ENCODE measurements around the gene CDK7.
"Not testable (repeated sequence)": the region's sequence is repeated elsewhere in the genome, so short reads cannot be mapped to it uniquely, and the experiment has no call there.

CDK7 gene

DNA sequence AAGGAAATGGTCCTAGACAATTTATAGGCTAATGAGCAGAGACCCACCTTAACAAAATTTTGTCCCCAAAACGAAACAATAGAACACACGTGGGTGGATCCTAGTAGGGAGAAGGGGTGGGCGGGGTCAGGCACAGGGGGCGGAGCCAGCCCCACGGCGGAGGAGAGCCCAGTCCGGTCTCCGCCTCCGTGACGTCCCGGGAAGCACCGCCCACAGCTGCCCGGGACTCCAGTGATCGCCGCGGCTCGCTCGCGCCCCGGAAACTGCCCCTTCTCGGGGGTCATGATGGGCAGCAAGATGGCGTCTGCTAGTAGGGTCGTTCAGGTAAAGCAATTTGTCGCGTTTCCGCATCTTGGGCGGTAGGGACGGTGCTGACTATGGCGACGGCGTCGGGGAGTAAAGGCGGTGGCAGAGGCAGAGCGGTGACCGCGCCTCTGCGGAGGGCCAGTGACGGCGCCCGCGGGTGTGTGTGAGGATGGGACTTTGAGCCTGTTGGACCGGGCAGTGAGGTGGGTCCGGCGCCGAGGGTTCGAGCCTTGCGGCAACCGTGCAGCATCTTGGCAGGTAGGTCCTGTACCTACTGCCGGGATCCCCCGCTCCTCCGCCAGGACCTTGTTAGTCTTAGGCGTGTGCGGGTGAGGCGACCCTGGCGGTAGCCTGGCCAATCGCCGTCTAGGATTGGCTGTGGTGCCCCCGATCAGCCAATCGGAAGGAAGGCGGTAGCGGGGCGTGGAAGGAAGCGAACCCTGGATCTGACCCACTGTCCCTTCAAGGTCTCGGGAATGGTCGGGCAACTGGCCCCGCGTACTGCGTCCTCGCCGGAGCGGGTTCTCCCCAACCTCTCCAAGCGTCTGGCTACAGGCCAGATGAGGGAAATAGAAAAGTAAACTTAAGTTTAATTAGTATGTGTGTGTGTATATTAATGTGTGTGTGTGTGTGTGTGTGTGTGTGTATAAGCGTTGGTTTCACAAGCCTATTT, 16.8 kb upstream of the CDK7 start:
- no peaks in the 10 kb centered on the region for H3K9me3 Mint-ChIP-seq
- peak overlapping the region; percentile 100 for H3K4me3 Mint-ChIP-seq

DNA sequence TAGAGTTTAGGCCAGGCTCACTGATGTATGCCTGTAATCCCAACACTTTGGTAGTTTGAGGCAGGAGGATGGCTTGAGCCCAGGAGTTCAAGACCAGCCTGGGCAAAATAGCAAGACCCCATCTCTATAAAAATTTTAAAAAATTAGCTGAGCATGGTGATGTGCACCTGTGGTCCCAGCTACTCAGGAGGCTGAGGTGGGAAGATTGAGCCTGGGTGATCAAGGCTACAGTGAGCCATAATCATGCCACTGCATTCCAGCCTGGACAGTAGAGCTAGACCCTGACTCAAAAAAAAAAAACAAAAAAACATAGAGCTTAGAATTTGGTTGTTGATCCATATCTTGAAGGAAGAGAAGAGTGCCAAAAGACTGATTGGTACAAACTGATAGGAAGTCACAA, 14.7 kb upstream of the CDK7 start:
- Mint-ChIP-seq H3K9me3 (no peaks in the 10 kb centered on the region), H3K36me3 (ENCODE audit: insufficient read depth) (peaks cover 18% of the 10 kb centered on the region), H3K27me3 (no peaks in the 10 kb centered on the region), H3K27ac (ENCODE audit: low read depth) (no peak overlapping the region), H3K4me3 (no peak overlapping the region), H3K4me1 (peaks cover 24% of the 10 kb centered on the region)
- DNase-seq (ENCODE audit: low spot score in 2 of 2): no peak
- ATAC-seq (replicated peaks; ENCODE audit: extremely low read depth, poor library complexity, severe bottlenecking): no peak

More for the DNA sequence above, 16.8 kb upstream of the CDK7 start:
- Mint-ChIP-seq H3K27ac (ENCODE audit: low read depth) (peak overlapping the region; percentile 98), H3K4me1 (peaks cover 24% of the 10 kb centered on the region), H3K27me3 (no peaks in the 10 kb centered on the region), H3K36me3 (ENCODE audit: insufficient read depth) (peaks cover 12% of the 10 kb centered on the region)
- DNase-seq (ENCODE audit: low spot score in 2 of 2): peak; percentile 84 to 86
- ATAC-seq (replicated peaks; ENCODE audit: extremely low read depth, poor library complexity, severe bottlenecking): peak; percentile 94

DNA sequence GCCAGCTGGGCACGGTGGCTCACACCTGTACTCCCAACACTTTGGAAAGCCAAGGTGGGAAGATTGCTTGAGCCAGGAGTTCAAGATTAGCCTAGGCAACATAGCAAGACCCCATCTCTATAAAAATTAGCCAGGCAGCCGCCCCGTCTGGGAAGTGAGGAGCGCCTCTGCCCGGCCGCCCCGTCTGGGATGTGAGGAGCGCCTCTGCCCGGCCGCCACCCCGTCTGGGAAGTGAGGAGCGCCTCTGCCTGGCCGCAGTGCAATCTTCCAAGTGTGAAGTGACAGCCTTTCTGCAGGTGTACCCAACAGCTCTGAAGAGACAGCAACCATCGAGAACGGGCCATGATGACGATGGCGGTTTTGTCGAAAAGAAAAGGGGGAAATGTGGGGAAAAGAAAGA, 14.3 kb upstream of the CDK7 start:
- DNase-seq (ENCODE audit: low spot score in 2 of 2); H3K4me3 Mint-ChIP-seq; H3K27ac Mint-ChIP-seq (ENCODE audit: low read depth); H3K27me3 Mint-ChIP-seq; ATAC-seq (replicated peaks; ENCODE audit: extremely low read depth, poor library complexity, severe bottlenecking); H3K9me3 Mint-ChIP-seq: not testable (repeated sequence)
- H3K4me1 Mint-ChIP-seq: peaks cover 24% of the 10 kb centered on the region
- peaks cover 20% of the 10 kb centered on the region for H3K36me3 Mint-ChIP-seq (ENCODE audit: insufficient read depth)

DNA sequence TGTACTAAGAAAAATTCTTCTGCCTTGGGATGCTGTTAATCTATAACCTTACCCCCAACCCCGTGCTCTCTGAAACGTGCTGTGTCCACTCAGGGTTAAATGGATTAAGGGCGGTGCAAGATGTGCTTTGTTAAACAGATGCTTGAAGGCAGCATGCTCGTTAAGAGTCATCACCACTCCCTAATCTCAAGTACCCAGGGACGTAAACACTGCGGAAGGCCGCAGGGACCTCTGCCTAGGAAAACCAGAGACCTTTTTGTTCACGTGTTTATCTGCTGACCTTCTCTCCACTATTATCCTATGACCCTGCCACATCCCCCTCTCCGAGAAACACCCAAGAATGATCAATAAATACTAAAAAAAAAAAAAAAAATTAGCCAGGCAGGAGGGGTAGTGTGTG, 13.9 kb upstream of the CDK7 start:
- not testable (repeated sequence) for H3K4me3 Mint-ChIP-seq; DNase-seq (ENCODE audit: low spot score in 2 of 2); H3K27ac Mint-ChIP-seq (ENCODE audit: low read depth); ATAC-seq (replicated peaks; ENCODE audit: extremely low read depth, poor library complexity, severe bottlenecking); H3K27me3 Mint-ChIP-seq; H3K9me3 Mint-ChIP-seq
- H3K4me1 Mint-ChIP-seq: peaks cover 24% of the 10 kb centered on the region
- H3K36me3 Mint-ChIP-seq (ENCODE audit: insufficient read depth): peaks cover 20% of the 10 kb centered on the region

DNA sequence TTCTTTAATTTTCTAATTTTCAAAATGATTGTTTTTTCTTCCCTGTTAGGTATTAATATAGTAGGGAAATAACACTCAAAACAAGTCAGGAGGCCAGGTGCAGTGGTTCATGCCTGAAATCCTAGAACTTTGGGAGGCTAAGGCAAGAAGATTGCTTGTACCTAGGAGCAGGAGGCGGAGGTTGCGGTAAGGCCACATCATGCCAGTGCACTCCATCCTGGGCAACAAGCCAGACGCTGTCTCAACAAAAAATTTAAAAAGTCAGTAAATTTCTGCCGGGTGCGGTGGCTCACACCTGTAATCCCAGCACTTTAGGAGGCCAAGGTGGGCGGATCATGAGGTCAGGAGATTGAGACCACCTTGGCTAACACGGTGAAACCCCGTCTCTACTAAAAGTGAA, 10.2 kb upstream of the CDK7 start:
- no peak for ATAC-seq (replicated peaks; ENCODE audit: extremely low read depth, poor library complexity, severe bottlenecking)
- Mint-ChIP-seq H3K27ac (ENCODE audit: low read depth) (no peak overlapping the region), H3K4me1 (peaks cover 10% of the 10 kb centered on the region)

DNA sequence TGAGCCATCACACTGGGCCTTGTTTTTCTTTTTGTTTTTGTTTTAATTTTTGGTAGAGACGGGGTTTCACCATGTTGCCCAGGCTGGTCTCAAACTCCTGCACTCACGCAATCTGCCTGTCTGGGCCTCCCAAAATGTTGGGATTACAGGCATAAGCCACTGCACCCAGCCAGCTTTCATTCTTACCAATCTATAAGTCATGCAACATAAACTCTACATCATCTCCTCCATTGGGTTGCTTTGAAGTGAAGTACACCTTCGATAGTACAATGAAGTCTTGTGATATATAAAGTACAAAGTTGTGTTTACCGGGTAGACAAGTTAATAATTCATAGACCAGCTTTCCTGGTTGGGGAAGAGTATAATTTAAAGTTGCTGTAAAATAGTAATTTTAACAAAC, 8.8 kb upstream of the CDK7 start:
- no peak for DNase-seq (ENCODE audit: low spot score in 2 of 2)
- Mint-ChIP-seq H3K27ac (ENCODE audit: low read depth) (no peak overlapping the region), H3K36me3 (ENCODE audit: insufficient read depth) (peaks cover 29% of the 10 kb centered on the region), H3K4me1 (peaks cover 6% of the 10 kb centered on the region), H3K9me3 (no peaks in the 10 kb centered on the region), H3K27me3 (no peaks in the 10 kb centered on the region), H3K4me3 (no peak overlapping the region)
- ATAC-seq (replicated peaks; ENCODE audit: extremely low read depth, poor library complexity, severe bottlenecking): no peak

More for the DNA sequence above, 10.2 kb upstream of the CDK7 start:
- H3K27me3 Mint-ChIP-seq: no peaks in the 10 kb centered on the region
- H3K4me3 Mint-ChIP-seq: no peak overlapping the region
- DNase-seq (ENCODE audit: low spot score in 2 of 2): no peak
- H3K9me3 Mint-ChIP-seq: no peaks in the 10 kb centered on the region
- H3K36me3 Mint-ChIP-seq (ENCODE audit: insufficient read depth): peaks cover 23% of the 10 kb centered on the region

DNA sequence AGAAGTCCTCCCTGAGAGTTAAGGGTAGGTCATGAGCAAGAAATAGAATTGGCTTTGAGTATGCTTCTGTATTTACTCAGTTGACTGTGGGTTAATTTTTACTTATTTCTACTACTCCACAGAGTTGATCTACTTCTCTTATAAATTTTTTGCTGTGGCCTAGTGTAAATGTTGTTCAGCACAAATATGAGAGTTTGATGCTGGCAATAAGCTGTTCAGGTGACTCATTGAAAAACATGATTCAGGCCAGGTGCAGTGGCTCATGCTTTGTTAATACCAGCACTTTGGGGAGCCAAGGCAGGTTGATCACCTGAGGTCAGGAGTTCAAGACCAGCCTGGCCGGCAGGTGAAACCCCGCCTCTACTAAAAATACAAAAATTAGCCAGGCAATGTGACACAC, 4.5 kb upstream of the CDK7 start:
- H3K4me1 Mint-ChIP-seq: no peaks in the 10 kb centered on the region
- DNase-seq (ENCODE audit: low spot score in 2 of 2): no peak
- H3K9me3 Mint-ChIP-seq: no peaks in the 10 kb centered on the region

DNA sequence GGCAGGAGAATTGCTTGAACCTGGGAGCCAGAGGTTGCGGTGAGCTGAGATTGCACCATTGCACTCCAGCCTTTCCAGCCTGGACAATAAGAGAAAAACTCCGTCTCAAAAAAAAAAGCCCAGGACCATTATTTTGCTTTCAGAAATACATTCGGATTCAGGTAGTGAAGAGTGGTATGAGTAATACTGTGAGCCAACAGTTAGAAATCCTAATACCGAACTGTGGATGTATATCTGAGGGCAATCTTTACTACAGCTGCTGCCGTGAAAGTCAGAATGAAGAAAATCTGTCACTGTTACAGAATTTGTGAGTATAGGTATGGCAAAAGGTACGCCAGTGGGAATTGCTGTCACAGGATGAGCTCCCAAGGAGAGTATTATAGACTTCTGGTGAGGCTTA, 3.4 kb upstream of the CDK7 start:
- Mint-ChIP-seq H3K27me3 (no peaks in the 10 kb centered on the region), H3K4me1 (peaks cover 2% of the 10 kb centered on the region), H3K27ac (ENCODE audit: low read depth) (no peak overlapping the region), H3K4me3 (no peak overlapping the region), H3K9me3 (no peaks in the 10 kb centered on the region), H3K36me3 (ENCODE audit: insufficient read depth) (peaks cover 18% of the 10 kb centered on the region)
- ATAC-seq (replicated peaks; ENCODE audit: extremely low read depth, poor library complexity, severe bottlenecking) (no peak), DNase-seq (ENCODE audit: low spot score in 2 of 2) (no peak)

More for the DNA sequence above, 4.5 kb upstream of the CDK7 start:
- Mint-ChIP-seq H3K36me3 (ENCODE audit: insufficient read depth) (peaks cover 22% of the 10 kb centered on the region), H3K4me3 (no peak overlapping the region), H3K27me3 (no peaks in the 10 kb centered on the region), H3K27ac (ENCODE audit: low read depth) (no peak overlapping the region)
- ATAC-seq (replicated peaks; ENCODE audit: extremely low read depth, poor library complexity, severe bottlenecking): no peak

DNA sequence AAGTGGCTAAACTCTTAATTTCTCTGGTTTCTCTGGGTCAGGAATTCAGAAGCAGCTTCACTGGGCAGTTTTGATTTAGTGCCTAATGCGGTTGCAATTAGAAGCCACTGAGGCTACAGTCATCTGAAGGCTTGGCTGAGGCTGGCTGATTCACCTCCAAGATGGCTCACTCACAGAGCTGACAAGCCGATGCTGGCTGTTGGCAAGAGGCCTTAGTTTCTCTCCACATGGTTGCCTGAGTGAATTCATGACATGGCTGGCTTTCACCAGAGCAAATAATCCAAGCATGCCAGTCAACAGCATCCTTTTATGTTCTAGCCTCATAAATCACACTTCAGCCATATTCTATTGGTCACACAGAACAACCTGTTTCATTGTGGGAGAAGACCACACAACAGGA, 2.8 kb upstream of the CDK7 start:
- no peak for ATAC-seq (replicated peaks; ENCODE audit: extremely low read depth, poor library complexity, severe bottlenecking)
- H3K4me3 Mint-ChIP-seq: no peak overlapping the region
- H3K27ac Mint-ChIP-seq (ENCODE audit: low read depth): no peak overlapping the region

DNA sequence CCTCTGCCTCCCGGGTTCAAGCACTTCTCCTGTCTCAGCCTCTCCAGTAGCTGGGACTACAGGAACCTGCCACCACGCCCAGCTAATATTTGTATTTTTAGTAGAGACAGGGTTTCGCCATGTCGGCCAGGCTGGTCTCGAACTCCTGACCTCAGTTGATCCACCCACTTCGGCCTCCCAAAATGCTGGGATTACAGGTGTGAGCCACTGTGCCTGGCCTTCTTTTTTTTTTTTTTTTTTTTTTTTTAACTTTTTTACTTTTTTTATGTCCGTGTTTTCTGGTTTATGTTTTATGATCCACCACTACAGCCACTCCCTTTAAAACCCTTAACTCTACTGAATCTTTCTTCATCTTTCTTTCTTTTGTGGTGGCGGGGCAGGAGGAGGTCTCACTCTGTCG, 2.0 kb downstream of the CDK7 start:
- not testable (repeated sequence) for ATAC-seq (replicated peaks; ENCODE audit: extremely low read depth, poor library complexity, severe bottlenecking); DNase-seq (ENCODE audit: low spot score in 2 of 2); H3K9me3 Mint-ChIP-seq; H3K27me3 Mint-ChIP-seq
- peak overlapping the region; percentile 86 for H3K27ac Mint-ChIP-seq (ENCODE audit: low read depth)
- peak overlapping the region; percentile 90 for H3K4me3 Mint-ChIP-seq
- peaks cover 11% of the 10 kb centered on the region for H3K36me3 Mint-ChIP-seq (ENCODE audit: insufficient read depth)
- peaks cover 44% of the 10 kb centered on the region for H3K4me1 Mint-ChIP-seq

More for the DNA sequence above, 2.8 kb upstream of the CDK7 start:
- DNase-seq (ENCODE audit: low spot score in 2 of 2): no peak
- peaks cover 18% of the 10 kb centered on the region for H3K36me3 Mint-ChIP-seq (ENCODE audit: insufficient read depth)
- H3K27me3 Mint-ChIP-seq: no peaks in the 10 kb centered on the region
- peaks cover 8% of the 10 kb centered on the region for H3K4me1 Mint-ChIP-seq
- H3K9me3 Mint-ChIP-seq: no peaks in the 10 kb centered on the region

DNA sequence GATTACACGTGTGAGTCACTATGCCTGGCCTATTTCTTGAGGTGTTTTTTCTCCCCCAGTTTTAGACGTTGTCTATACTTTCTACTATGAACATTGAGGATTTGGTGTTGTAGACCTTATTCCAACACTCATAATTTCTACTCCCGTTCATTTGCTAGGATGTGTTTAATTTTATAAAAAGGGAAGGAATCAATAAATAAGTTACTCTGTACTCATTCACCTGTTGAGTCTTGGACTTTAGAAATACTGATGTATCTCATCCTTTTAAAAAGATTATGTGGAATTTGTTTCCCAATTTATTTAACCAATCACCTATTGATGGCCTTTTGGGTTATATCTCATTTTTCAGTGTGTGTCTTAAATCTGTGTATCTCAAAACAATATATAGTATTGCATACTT, 3.2 kb downstream of the CDK7 start:
- peaks cover 52% of the 10 kb centered on the region for H3K4me1 Mint-ChIP-seq
- no peak for DNase-seq (ENCODE audit: low spot score in 2 of 2)

DNA sequence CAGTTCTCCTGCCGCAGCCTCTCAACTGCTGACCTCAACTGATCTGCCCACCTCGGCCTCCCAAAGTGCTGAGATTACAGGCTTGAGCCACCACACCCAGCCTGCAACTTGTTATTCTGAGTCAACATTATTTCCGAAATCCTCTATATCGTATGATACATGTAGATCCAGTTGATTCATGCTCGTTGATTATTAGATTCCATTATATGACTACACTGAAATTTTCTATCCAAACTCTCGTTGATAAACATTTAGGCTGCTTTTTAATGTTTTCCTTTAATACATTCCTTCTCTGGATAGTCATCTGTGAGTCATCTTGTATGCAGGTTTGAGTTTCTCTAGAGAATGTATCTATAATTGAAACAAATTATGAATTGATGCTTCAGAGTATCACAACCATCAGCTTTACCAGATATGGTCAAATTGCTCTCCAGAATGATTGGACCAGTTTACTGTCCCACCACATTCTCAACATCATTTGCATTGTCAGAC, 4.1 kb downstream of the CDK7 start:
- DNase-seq (ENCODE audit: low spot score in 2 of 2) (no peak), ATAC-seq (replicated peaks; ENCODE audit: extremely low read depth, poor library complexity, severe bottlenecking) (no peak)
- H3K4me3 Mint-ChIP-seq: no peak overlapping the region
- H3K27ac Mint-ChIP-seq (ENCODE audit: low read depth): no peak overlapping the region
- peaks cover 15% of the 10 kb centered on the region for H3K36me3 Mint-ChIP-seq (ENCODE audit: insufficient read depth)
- H3K4me1 Mint-ChIP-seq: peaks cover 60% of the 10 kb centered on the region
- no peaks in the 10 kb centered on the region for H3K27me3 Mint-ChIP-seq
- no peaks in the 10 kb centered on the region for H3K9me3 Mint-ChIP-seq

More for the DNA sequence above, 3.2 kb downstream of the CDK7 start:
- Mint-ChIP-seq H3K27ac (ENCODE audit: low read depth) (no peak overlapping the region), H3K4me3 (peak overlapping the region; percentile 90), H3K27me3 (no peaks in the 10 kb centered on the region), H3K36me3 (ENCODE audit: insufficient read depth) (peaks cover 11% of the 10 kb centered on the region), H3K9me3 (no peaks in the 10 kb centered on the region)
- no peak for ATAC-seq (replicated peaks; ENCODE audit: extremely low read depth, poor library complexity, severe bottlenecking)

Measured in central memory CD8-positive, alpha-beta T cell (primary cell).